Heart left ventricle (tissue), 13 donors: Measurements from ENCODE around the gene CREM.

Source experiments
- CTCF ChIP-seq, 12 donors: fragments of 200-600 bp; sonication (generic) in 4 of 12; IDR thresholded peaks; one replicate each; pipeline versions ENCODE4 v1.5.0 to v1.8.0; 2018 to 2022; ENCODE audit warnings: antibody characterized with exemption in 12 of 12, mild to moderate bottlenecking in 5 of 12
- POLR2A ChIP-seq, 2 donors: fragments of 450-650 bp; IDR thresholded peaks; one replicate each; pipeline ENCODE4 v1.6.1; 2017; ENCODE audit warnings: antibody characterized with exemption in 2 of 2, mild to moderate bottlenecking in 2 of 2, moderate library complexity in 2 of 2
- donor health status: ischemic (EF 13 %, LVEDD 7.1; RV severe dilation, severe dysfunction).
- donor health status: DM: no; HTN: yes; CAD: no.
- donor health status: DM: no; HTN: no; CAD: no.
- donor health status: ischemic (EF 25% LVEDD 6.9; RV normal size, moderate dysfunction).
- donor health status: ischemic (EF 25% LVEDD 5.7; RV mildly dilated, moderate dysfunction).
- donor health status: ischemic (EF 35%, LVEDD 5.7; RV mildly dilated, moderate dysfunction).
- donor health status: nonischemic (EF 11% LVEDD 7.7; RV severe dilation, severe dysfunction).
- donor health status: DM: yes; HTN: yes; CAD: no.
- donor health status: PGD.
- donor health status: ischemic (EF 29% LVEDD 5.4; RV normal size, mild dysfunction).
- donor health status: nonischemic (EF 23%, LVEDD 6.1; RV moderate dilation, normal function).

GRCh38 chr10:35201234-35201633 lies 74.6 kb downstream of the CREM start:
- TF ChIP-seq CTCF (IDR thresholded peaks at IDR 0.05) (no peak), POLR2A (IDR thresholded peaks at IDR 0.05) (no peak)
